Parathyroid adenoma (tissue), 2 donors: Measurements from ENCODE around the gene ZNF185.

Experiments used
- H2AFZ ChIP-seq: fragments of 300-600 bp; sonication (generic); one replicate; pipeline ENCODE4 v1.7.0; 2017; ENCODE audit warnings: antibody characterized with exemption, mild to moderate bottlenecking
- H3K27ac ChIP-seq: fragments of 300-600 bp; sonication (generic); one replicate; pipeline ENCODE4 v1.7.0; 2017
- H3K27me3 ChIP-seq: fragments of 300-600 bp; sonication (generic); one replicate; pipeline ENCODE4 v1.7.0; 2017; ENCODE audit warnings: low read length; ENCODE audit not compliant: control insufficient read depth, insufficient read depth
- H3K36me3 ChIP-seq: fragments of 300-600 bp; sonication (generic); one replicate; pipeline ENCODE4 v1.7.0; 2017; ENCODE audit warnings: low read length; ENCODE audit not compliant: control insufficient read depth, insufficient read depth
- H3K4me1 ChIP-seq: fragments of 300-600 bp; sonication (generic); one replicate; pipeline ENCODE4 v1.7.0; 2017; ENCODE audit warnings: control low read depth
- H3K4me2 ChIP-seq: fragments of 300-600 bp; sonication (generic); one replicate; pipeline ENCODE4 v1.7.0; 2017; ENCODE audit warnings: low read length
- H3K4me3 ChIP-seq: fragments of 300-600 bp; sonication (generic); one replicate; pipeline ENCODE4 v1.7.0; 2017; ENCODE audit warnings: low read depth, low read length
- H3K79me2 ChIP-seq: fragments of 300-600 bp; sonication (generic); one replicate; pipeline ENCODE4 v1.7.0; 2017; ENCODE audit warnings: control low read depth
- H3K9ac ChIP-seq: fragments of 300-600 bp; sonication (generic); one replicate; pipeline ENCODE4 v1.7.0; 2017; ENCODE audit warnings: mild to moderate bottlenecking
- H3K9me3 ChIP-seq: fragments of 300-600 bp; sonication (generic); one replicate; pipeline ENCODE4 v1.7.0; 2017; ENCODE audit warnings: low read length; ENCODE audit not compliant: control insufficient read depth
- TF ChIP-seq, protein P1 (sequence below): fragments of 300-600 bp; sonication (generic); IDR thresholded peaks from one replicate; pipeline ENCODE4 v1.7.0; 2017; ENCODE audit warnings: antibody characterized with exemption, mild to moderate bottlenecking
- donor health status: primary hyperparathyroidism.

Gene ZNF185

GRCh38 chrX:152942077-152942442 is 44.2 kb downstream of the ZNF185 start:
- peak overlapping the region; percentile 78 for H3K4me2 ChIP-seq
- TF ChIP-seq, protein P1, sequence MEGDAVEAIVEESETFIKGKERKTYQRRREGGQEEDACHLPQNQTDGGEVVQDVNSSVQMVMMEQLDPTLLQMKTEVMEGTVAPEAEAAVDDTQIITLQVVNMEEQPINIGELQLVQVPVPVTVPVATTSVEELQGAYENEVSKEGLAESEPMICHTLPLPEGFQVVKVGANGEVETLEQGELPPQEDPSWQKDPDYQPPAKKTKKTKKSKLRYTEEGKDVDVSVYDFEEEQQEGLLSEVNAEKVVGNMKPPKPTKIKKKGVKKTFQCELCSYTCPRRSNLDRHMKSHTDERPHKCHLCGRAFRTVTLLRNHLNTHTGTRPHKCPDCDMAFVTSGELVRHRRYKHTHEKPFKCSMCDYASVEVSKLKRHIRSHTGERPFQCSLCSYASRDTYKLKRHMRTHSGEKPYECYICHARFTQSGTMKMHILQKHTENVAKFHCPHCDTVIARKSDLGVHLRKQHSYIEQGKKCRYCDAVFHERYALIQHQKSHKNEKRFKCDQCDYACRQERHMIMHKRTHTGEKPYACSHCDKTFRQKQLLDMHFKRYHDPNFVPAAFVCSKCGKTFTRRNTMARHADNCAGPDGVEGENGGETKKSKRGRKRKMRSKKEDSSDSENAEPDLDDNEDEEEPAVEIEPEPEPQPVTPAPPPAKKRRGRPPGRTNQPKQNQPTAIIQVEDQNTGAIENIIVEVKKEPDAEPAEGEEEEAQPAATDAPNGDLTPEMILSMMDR: no peak
- H3K36me3 ChIP-seq: no peaks in the 10 kb centered on the region
- no peaks in the 10 kb centered on the region for H3K27me3 ChIP-seq
- no peaks in the 10 kb centered on the region for H3K79me2 ChIP-seq
- H3K4me1 ChIP-seq: no peaks in the 10 kb centered on the region
- H3K4me3 ChIP-seq: peak overlapping the region; percentile 57
- H2AFZ ChIP-seq: peak overlapping the region; percentile 95
- H3K27ac ChIP-seq: peak overlapping the region; percentile 69
- no peaks in the 10 kb centered on the region for H3K9me3 ChIP-seq
- H3K9ac ChIP-seq: no peak overlapping the region

DNA sequence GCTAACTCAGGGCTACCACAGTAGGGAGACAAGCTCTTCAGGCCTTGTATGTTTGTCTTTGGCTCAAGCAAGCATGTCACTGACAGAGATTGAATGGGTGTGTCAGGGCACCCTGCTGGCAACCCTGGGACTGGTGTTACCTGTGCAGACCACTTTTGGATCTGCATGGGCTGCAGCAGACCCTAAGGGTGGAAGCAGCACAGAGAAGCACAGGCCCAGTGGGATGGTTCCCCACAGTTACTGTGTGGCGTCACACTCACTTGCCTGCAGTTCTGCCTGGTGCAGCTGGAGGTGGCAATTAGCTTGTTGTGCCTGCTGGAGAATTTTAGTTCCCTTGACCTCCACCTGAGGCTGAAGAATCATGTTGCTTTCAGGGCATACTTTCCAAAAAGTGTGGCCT is 46.0 kb downstream of the ZNF185 start:
- no peaks in the 10 kb centered on the region for H3K79me2 ChIP-seq
- TF ChIP-seq, protein P1: no peak
- no peak overlapping the region for H3K4me2 ChIP-seq
- no peaks in the 10 kb centered on the region for H3K9me3 ChIP-seq
- H3K9ac ChIP-seq: no peak overlapping the region
- H3K36me3 ChIP-seq: no peaks in the 10 kb centered on the region
- no peaks in the 10 kb centered on the region for H3K27me3 ChIP-seq
- H3K27ac ChIP-seq: no peak overlapping the region
- H3K4me1 ChIP-seq: no peaks in the 10 kb centered on the region
- no peak overlapping the region for H3K4me3 ChIP-seq
- no peak overlapping the region for H2AFZ ChIP-seq

- no peak overlapping the region for H3K27ac ChIP-seq
- H3K79me2 ChIP-seq: no peaks in the 10 kb centered on the region
- no peaks in the 10 kb centered on the region for H3K27me3 ChIP-seq
- H3K4me2 ChIP-seq: no peak overlapping the region
- no peak overlapping the region for H3K4me3 ChIP-seq
- no peak overlapping the region for H3K9ac ChIP-seq
- TF ChIP-seq, protein P1: no peak
- no peaks in the 10 kb centered on the region for H3K9me3 ChIP-seq
- no peaks in the 10 kb centered on the region for H3K4me1 ChIP-seq
- no peak overlapping the region for H2AFZ ChIP-seq
- no peaks in the 10 kb centered on the region for H3K36me3 ChIP-seq
Observed at GRCh38 chrX:152945021-152945979, 47.4 kb downstream of the ZNF185 start.

DNA sequence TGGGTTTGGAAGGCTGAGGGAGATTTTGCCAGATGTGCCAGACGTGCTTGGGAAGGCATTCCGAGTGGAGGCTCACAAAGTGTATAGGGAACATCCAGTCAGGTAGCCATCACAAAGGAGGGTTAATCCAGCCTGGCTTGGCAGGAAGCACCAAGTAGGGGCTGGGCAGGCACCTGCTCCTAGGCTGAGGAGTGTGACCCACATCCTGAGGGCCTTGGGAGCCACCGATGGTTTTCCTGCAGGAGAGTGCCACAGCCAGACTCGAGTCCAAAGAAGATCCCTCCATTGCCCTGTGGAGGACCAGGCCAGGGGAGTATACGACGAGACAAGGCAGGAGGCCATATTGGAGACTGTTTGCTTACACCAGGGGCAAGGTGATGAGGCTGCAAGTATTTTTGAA is 48.8 kb downstream of the ZNF185 start:
- H2AFZ ChIP-seq: no peak overlapping the region
- TF ChIP-seq, protein P1: no peak
- H3K4me1 ChIP-seq: no peaks in the 10 kb centered on the region
- no peaks in the 10 kb centered on the region for H3K27me3 ChIP-seq
- no peaks in the 10 kb centered on the region for H3K9me3 ChIP-seq
- no peak overlapping the region for H3K4me2 ChIP-seq
- no peak overlapping the region for H3K9ac ChIP-seq
- H3K36me3 ChIP-seq: no peaks in the 10 kb centered on the region
- no peak overlapping the region for H3K4me3 ChIP-seq
- H3K27ac ChIP-seq: no peak overlapping the region
- H3K79me2 ChIP-seq: no peaks in the 10 kb centered on the region
